Retinal pigment epithelial cell (primary cell): ENCODE measurements around the gene C2.
"Not testable (repeated sequence)": the region's sequence is repeated elsewhere in the genome, so short reads cannot be mapped to it uniquely, and the experiment has no call there.

Source experiments
- DNase-seq: peaks from one replicate; pipeline ENCODE4 v3.0.0-alpha.2; 2010; ENCODE audit warnings: low read depth
- H3K4me3 ChIP-seq: 2 replicates; pipeline ENCODE4 v1.5.1; 2011; ENCODE audit warnings: mild to moderate bottlenecking, low read length, control low read depth, moderate library complexity
- TF ChIP-seq, protein P1 (sequence below): conservative IDR thresholded peaks from 2 replicates; pipeline ENCODE4 v1.5.1; 2011; ENCODE audit warnings: low read depth, low read length, control low read depth, inconsistent platforms

Gene C2

DNA sequence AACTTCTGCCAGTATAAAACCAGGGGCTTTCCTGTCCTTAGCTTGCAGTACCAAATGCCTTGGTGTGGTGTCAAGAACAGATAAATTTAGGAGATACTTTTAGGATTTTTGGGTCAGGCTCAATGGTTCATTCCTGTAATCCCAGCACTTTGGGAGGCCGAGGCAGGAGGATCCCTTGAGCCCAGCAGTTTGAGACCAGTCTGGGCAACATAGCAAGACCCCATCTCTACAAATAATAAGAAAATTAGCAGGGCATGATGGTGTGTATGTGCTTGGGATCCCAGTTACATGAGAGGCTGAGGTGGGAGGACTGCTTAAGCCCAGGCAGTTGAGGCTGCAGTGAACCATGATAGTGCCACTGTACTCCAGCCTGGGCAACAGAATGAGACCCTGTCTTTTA is 22.5 kb upstream of the C2 start:
- H3K4me3 ChIP-seq: no peak overlapping the region
- TF ChIP-seq, protein P1, sequence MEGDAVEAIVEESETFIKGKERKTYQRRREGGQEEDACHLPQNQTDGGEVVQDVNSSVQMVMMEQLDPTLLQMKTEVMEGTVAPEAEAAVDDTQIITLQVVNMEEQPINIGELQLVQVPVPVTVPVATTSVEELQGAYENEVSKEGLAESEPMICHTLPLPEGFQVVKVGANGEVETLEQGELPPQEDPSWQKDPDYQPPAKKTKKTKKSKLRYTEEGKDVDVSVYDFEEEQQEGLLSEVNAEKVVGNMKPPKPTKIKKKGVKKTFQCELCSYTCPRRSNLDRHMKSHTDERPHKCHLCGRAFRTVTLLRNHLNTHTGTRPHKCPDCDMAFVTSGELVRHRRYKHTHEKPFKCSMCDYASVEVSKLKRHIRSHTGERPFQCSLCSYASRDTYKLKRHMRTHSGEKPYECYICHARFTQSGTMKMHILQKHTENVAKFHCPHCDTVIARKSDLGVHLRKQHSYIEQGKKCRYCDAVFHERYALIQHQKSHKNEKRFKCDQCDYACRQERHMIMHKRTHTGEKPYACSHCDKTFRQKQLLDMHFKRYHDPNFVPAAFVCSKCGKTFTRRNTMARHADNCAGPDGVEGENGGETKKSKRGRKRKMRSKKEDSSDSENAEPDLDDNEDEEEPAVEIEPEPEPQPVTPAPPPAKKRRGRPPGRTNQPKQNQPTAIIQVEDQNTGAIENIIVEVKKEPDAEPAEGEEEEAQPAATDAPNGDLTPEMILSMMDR: no peak
- DNase-seq: no peak

DNA sequence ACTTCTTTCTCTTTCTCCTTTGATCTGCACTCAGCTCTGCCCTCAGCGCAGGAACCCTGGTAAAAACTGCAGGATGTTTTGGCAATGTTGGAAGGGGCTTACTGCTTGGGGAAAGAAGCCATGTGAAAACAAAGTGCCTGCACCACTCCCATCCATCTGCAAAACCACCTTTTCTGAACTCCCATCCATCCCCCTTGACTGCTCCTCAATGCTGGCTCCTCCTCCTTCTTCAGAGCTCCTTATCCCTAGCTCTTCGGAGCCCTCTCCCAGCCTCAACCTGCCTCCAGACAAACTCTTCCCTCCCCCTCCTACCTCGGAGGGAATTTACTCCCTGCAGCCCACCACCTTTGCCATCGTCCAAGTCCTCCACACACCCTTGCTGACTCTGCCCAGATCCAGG is 21.4 kb upstream of the C2 start:
- no peak for DNase-seq
- no peak overlapping the region for H3K4me3 ChIP-seq
- TF ChIP-seq, protein P1: no peak

DNA sequence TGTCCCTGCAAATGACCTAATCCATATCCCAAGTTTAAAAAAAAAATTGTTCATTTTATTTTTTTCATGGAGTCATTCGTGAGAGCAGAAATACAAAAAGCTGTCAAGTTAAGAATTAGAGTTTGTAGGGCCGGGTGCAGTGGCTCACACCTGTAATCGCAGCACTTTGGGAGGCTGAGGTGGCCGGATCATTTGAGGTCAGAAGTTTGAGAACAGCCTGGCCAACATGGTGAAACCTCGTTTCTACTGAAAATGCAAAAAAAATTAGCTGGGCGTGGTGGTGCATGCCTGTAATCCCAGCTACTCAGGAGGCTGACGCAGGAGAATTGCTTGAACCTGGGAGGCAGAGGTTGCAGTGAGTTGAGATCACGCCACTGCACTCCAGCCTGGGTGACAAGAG is 20.8 kb upstream of the C2 start:
- DNase-seq, H3K4me3 ChIP-seq: not testable (repeated sequence)

DNA sequence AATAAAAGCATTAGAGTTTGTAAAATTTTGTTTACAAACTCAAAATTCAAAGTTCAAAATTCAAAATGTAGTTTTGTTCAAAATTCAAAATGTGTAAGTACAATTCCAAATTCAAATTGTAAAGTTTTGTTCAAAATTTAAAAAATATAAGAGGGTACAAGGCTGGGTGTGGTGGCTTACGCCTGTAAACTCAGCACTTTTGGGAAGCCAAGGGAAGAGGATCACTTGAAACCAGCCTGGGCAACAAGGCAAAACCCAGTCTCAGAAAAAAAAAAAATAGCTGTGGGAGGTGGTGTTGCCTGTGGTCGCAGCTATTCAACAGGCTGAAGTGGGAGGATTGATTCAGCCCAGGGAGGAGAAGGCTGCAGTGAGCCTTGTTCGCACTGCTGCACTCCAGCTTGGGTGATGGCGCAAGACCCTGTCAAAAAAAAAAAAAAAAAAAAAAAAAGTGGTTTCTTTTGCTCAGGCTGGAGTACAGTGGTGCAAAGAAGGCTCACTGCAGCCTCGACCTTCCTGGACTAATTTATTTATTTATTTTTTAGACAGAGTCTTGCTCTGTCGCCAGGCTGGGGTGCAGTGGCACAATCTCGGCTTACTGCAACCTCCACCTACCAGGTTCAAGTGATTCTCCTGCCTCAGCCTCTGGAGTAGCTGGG is 20.2 kb upstream of the C2 start:
- no peak for DNase-seq
- TF ChIP-seq, protein P1: no peak
- H3K4me3 ChIP-seq: no peak overlapping the region

DNA sequence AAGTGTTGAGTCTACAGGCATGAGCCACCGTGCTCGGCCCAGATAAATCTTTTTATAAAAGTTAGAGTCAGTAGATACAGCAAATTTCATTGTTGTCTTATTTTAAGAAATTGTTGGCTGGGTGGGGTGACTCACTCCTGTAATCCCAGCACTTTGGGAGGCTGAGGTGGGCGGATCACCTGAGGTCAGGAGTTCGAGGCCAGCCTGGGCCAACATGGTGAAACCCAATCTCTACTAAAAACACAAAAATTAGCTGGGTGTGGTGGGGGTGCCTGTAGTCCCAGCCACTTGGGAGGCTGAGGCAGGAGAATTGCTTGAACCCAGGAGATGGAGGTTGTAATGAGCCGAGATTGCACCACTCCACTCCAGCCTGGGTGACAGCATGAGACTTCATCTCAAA is 19.3 kb upstream of the C2 start:
- DNase-seq, H3K4me3 ChIP-seq: not testable (repeated sequence)

DNA sequence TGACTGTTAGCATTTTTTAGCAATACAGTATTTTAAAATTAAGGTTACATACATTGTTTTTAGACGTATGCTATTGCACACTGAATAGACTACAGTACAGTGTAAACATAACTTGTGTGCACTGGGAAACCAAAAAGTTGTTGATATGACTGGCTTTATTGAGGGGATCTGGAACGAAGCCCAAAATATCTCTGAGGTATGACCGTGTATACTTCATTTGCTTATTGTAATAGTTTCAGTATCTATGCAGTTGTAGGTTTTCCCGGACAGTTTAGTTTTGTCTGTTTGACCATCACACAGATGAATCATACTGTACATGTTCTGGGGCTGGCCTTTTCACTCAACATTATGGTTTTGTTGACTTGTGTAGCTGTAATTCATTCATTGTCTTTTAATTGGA is 18.7 kb upstream of the C2 start:
- DNase-seq: no peak
- TF ChIP-seq, protein P1: no peak
- H3K4me3 ChIP-seq: no peak overlapping the region

DNA sequence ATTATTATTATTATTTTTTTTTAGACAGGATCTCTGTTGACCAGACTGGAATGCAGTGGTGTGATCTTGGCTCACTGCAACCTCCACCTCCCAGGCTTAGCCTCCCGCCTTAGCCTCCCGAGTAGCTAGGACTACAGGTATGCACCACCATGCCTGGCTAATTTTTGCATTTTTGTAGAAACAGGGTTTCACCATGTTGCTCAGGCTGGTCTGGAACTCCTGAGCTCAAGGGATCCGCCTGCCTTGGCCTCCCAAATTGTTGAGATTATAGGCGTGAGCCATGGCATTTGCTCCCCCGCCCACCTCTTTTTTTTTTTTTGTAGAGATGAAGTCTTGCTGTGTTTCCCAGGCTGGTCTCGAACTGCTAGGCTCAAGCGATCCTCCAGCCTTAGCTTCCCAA is 18.2 kb upstream of the C2 start:
- not testable (repeated sequence) for H3K4me3 ChIP-seq, DNase-seq

DNA sequence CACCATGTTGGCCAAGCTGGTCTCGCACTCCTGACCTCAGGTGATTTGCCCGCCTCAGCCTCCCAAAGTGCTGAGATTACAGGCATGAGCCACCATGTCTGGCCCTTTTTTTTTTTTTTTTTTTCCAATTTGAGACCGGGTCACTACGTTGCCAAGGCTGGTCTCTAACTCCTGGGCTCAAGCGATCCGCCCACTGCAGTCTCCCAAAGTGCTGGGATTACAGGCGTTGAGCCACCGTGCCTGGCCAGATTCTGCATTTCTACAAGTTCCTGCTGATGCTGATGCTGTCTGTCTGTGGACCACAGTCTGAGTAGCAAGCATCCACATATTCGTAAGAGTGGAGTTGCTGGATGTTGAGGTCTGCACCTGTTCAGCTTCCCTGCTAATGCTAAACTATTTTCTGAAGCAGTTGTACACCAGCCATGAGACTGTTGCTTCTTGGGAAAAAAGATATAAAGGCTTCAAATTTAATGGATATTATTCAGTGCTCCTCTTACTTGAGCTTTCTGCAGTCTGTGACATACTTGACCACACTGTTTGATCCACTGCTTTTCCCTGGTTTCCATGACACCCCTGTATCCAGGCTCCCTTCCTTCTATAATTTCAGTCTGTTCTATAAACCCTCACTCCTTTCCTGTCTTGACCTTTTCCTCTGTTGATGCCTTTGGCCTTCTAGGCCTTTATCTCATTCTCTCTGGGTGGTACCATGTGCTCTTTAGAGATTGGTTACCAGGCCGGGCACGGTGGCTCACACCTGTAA is 15.5 kb upstream of the C2 start:
- no peak for DNase-seq
- TF ChIP-seq, protein P1: no peak
- no peak overlapping the region for H3K4me3 ChIP-seq
